ENCODE measurements around the gene PDXP. TPM values are rescaled to one million over a fixed set of nuclear protein-coding genes. Genes with fewer than 3 reads are reported as not detected.

Gene PDXP
- total and polyA plus RNA-seq, 2 experiments from 2014 or later = 15.0 to 55.6 TPM

DNA sequence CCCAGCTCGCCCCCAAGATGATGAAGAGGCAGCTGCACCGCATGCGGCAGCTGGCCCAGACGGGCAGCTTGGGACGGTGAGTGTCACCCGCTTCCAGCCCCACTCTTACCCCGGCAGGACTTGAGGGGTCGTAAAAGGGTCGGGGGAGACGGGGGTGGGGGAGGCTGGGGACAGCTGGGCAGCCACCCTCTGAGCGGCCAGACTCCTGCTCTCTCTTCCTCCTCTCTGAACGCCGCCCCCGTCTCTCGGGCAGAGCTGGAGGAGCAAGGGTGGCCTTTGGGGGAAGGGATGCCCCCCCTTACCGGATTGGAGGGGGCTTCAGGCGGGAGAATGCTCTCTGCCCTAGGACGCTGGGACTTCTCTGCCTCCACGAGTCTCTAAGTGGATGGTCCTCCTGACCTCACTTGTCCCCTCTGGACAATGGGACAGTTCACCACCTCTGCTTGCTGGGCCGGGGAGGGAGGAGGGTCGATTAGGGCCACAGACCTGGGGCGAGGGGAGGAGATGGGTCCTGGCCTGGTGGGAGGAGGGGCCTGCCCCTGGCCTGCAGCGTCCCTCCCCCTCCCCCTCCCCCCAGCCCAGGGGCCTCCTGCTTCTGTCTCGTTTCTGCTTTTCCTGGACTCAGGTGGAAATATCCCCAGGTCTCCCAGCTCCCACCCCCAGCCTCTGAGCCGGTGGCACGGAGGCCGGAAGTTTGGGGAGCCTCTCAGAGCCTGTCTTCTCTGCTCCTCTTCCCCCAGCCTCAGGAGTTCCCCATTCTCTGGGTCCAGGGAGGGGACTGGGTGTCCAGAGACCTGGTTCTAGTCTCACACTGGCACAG, 18.5 kb upstream of the PDXP start:
- H3K27me3 Mint-ChIP-seq (ENCODE audit: insufficient read depth, low read depth, poor library complexity) = peaks cover 20% of the 10 kb centered on the region
- H3K4me3 ChIP-seq = peak overlapping the region; percentile 89
- H3K36me3 ChIP-seq (ENCODE audit: insufficient read depth) = no peaks in the 10 kb centered on the region
- peaks cover 33% of the 10 kb centered on the region for H3F3A ChIP-seq (replicated peaks; ENCODE audit: low read depth)
- H3K27ac ChIP-seq (ENCODE audit: low read depth) = no peak overlapping the region
- H3K4me1 Mint-ChIP-seq = peaks cover 27% of the 10 kb centered on the region
- no peaks in the 10 kb centered on the region for H3K9me3 Mint-ChIP-seq
- no peaks in the 10 kb centered on the region for H3K9me2 ChIP-seq (ENCODE audit: insufficient read depth)
- peaks cover 6% of the 10 kb centered on the region; the same call in 1 of the 2 replicates for H3K79me2 ChIP-seq (replicated peaks; ENCODE audit: insufficient read depth)
- TF ChIP-seq JUNB (IDR thresholded peaks at IDR 0.05; ENCODE audit: unreplicated experiment) (no peak), EZH2 (IDR thresholded peaks at IDR 0.05; ENCODE audit: low read depth, unreplicated experiment) (no peak), STAT1 (IDR thresholded peaks at IDR 0.05; ENCODE audit: unreplicated experiment) (no peak), NANOG (IDR thresholded peaks at IDR 0.05; ENCODE audit: borderline replicate concordance) (no peak), POLR2AphosphoS5 (IDR thresholded peaks at IDR 0.05; ENCODE audit: low read depth) (no peak), EZH2phosphoT487 (IDR thresholded peaks at IDR 0.05; ENCODE audit: unreplicated experiment) (no peak), ZNF114 (CRISPR knock-in tag; IDR thresholded peaks at IDR 0.05) (no peak), ZNF331 (CRISPR knock-in tag; IDR thresholded peaks at IDR 0.05; ENCODE audit: low read depth) (no peak), CREB1 (CRISPR knock-in tag; IDR thresholded peaks at IDR 0.05; ENCODE audit: low read depth) (no peak)
- TF ChIP-seq, protein P1, sequence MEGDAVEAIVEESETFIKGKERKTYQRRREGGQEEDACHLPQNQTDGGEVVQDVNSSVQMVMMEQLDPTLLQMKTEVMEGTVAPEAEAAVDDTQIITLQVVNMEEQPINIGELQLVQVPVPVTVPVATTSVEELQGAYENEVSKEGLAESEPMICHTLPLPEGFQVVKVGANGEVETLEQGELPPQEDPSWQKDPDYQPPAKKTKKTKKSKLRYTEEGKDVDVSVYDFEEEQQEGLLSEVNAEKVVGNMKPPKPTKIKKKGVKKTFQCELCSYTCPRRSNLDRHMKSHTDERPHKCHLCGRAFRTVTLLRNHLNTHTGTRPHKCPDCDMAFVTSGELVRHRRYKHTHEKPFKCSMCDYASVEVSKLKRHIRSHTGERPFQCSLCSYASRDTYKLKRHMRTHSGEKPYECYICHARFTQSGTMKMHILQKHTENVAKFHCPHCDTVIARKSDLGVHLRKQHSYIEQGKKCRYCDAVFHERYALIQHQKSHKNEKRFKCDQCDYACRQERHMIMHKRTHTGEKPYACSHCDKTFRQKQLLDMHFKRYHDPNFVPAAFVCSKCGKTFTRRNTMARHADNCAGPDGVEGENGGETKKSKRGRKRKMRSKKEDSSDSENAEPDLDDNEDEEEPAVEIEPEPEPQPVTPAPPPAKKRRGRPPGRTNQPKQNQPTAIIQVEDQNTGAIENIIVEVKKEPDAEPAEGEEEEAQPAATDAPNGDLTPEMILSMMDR (conservative IDR thresholded peaks at IDR 0.05; ENCODE audit: low read depth in 2 of 2) = no peak
- TF ChIP-seq, protein P2, sequence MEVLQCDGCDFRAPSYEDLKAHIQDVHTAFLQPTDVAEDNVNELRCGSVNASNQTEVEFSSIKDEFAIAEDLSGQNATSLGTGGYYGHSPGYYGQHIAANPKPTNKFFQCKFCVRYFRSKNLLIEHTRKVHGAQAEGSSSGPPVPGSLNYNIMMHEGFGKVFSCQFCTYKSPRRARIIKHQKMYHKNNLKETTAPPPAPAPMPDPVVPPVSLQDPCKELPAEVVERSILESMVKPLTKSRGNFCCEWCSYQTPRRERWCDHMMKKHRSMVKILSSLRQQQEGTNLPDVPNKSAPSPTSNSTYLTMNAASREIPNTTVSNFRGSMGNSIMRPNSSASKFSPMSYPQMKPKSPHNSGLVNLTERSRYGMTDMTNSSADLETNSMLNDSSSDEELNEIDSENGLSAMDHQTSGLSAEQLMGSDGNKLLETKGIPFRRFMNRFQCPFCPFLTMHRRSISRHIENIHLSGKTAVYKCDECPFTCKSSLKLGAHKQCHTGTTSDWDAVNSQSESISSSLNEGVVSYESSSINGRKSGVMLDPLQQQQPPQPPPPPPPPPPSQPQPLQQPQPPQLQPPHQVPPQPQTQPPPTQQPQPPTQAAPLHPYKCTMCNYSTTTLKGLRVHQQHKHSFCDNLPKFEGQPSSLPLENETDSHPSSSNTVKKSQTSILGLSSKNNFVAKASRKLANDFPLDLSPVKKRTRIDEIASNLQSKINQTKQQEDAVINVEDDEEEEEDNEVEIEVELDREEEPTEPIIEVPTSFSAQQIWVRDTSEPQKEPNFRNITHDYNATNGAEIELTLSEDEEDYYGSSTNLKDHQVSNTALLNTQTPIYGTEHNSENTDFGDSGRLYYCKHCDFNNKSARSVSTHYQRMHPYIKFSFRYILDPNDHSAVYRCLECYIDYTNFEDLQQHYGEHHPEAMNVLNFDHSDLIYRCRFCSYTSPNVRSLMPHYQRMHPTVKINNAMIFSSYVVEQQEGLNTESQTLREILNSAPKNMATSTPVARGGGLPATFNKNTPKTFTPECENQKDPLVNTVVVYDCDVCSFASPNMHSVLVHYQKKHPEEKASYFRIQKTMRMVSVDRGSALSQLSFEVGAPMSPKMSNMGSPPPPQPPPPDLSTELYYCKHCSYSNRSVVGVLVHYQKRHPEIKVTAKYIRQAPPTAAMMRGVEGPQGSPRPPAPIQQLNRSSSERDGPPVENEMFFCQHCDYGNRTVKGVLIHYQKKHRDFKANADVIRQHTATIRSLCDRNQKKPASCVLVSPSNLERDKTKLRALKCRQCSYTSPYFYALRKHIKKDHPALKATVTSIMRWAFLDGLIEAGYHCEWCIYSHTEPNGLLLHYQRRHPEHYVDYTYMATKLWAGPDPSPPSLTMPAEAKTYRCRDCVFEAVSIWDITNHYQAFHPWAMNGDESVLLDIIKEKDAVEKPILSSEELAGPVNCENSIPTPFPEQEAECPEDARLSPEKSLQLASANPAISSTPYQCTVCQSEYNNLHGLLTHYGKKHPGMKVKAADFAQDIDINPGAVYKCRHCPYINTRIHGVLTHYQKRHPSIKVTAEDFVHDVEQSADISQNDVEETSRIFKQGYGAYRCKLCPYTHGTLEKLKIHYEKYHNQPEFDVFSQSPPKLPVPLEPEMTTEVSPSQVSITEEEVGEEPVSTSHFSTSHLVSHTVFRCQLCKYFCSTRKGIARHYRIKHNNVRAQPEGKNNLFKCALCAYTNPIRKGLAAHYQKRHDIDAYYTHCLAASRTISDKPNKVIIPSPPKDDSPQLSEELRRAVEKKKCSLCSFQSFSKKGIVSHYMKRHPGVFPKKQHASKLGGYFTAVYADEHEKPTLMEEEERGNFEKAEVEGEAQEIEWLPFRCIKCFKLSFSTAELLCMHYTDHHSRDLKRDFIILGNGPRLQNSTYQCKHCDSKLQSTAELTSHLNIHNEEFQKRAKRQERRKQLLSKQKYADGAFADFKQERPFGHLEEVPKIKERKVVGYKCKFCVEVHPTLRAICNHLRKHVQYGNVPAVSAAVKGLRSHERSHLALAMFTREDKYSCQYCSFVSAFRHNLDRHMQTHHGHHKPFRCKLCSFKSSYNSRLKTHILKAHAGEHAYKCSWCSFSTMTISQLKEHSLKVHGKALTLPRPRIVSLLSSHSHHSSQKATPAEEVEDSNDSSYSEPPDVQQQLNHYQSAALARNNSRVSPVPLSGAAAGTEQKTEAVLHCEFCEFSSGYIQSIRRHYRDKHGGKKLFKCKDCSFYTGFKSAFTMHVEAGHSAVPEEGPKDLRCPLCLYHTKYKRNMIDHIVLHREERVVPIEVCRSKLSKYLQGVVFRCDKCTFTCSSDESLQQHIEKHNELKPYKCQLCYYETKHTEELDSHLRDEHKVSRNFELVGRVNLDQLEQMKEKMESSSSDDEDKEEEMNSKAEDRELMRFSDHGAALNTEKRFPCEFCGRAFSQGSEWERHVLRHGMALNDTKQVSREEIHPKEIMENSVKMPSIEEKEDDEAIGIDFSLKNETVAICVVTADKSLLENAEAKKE (CRISPR knock-in tag; IDR thresholded peaks at IDR 0.05) = no peak
- TF ChIP-seq, protein P3, sequence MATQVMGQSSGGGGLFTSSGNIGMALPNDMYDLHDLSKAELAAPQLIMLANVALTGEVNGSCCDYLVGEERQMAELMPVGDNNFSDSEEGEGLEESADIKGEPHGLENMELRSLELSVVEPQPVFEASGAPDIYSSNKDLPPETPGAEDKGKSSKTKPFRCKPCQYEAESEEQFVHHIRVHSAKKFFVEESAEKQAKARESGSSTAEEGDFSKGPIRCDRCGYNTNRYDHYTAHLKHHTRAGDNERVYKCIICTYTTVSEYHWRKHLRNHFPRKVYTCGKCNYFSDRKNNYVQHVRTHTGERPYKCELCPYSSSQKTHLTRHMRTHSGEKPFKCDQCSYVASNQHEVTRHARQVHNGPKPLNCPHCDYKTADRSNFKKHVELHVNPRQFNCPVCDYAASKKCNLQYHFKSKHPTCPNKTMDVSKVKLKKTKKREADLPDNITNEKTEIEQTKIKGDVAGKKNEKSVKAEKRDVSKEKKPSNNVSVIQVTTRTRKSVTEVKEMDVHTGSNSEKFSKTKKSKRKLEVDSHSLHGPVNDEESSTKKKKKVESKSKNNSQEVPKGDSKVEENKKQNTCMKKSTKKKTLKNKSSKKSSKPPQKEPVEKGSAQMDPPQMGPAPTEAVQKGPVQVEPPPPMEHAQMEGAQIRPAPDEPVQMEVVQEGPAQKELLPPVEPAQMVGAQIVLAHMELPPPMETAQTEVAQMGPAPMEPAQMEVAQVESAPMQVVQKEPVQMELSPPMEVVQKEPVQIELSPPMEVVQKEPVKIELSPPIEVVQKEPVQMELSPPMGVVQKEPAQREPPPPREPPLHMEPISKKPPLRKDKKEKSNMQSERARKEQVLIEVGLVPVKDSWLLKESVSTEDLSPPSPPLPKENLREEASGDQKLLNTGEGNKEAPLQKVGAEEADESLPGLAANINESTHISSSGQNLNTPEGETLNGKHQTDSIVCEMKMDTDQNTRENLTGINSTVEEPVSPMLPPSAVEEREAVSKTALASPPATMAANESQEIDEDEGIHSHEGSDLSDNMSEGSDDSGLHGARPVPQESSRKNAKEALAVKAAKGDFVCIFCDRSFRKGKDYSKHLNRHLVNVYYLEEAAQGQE (IDR thresholded peaks at IDR 0.05; ENCODE audit: unreplicated experiment) = no peak
- TF ChIP-seq, protein P4, sequence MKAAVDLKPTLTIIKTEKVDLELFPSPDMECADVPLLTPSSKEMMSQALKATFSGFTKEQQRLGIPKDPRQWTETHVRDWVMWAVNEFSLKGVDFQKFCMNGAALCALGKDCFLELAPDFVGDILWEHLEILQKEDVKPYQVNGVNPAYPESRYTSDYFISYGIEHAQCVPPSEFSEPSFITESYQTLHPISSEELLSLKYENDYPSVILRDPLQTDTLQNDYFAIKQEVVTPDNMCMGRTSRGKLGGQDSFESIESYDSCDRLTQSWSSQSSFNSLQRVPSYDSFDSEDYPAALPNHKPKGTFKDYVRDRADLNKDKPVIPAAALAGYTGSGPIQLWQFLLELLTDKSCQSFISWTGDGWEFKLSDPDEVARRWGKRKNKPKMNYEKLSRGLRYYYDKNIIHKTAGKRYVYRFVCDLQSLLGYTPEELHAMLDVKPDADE (IDR thresholded peaks at IDR 0.05) = no peak
- H3K4me1 ChIP-seq (ENCODE audit: insufficient read depth) = peaks cover 16% of the 10 kb centered on the region
- H3K27me3 ChIP-seq (ENCODE audit: insufficient read depth) = no peaks in the 10 kb centered on the region
- 0 out of 2 replicates have a peak overlapping the region, but pooled peaks have one; percentile 38 for H2AFZ ChIP-seq
- H3K36me3 Mint-ChIP-seq (ENCODE audit: low read depth) = peaks cover 9% of the 10 kb centered on the region
- H4K20me1 ChIP-seq (replicated peaks; ENCODE audit: insufficient read depth) = peaks cover 4% of the 10 kb centered on the region; the same call in 1 of the 2 replicates
- peak; percentile 17 for ATAC-seq
- H3K4me2 ChIP-seq = peak overlapping the region; percentile 97
- peak; percentile 54 for DNase-seq (ENCODE audit: low spot score)
- peak overlapping the region; percentile 78 for H3K4me3 Mint-ChIP-seq
- no peak overlapping the region for H3K27ac Mint-ChIP-seq

Data from GM23338 (cell line).